AG09309 (cell line): ENCODE results near the gene SLC7A7.
"Not testable (repeated sequence)": the region's sequence is repeated elsewhere in the genome, so short reads cannot be mapped to it uniquely, and the experiment has no call there.

Experiments used
- DNase-seq: peaks from one replicate; pipeline ENCODE4 v3.0.0-alpha.2; 2010; ENCODE audit warnings: low read depth
- H3K4me3 ChIP-seq: 2 replicates; pipeline ENCODE4 v1.5.1; 2011; ENCODE audit warnings: mild to moderate bottlenecking, low read depth, low read length, moderate library complexity; ENCODE audit not compliant: control insufficient read depth
- CTCF ChIP-seq: IDR thresholded peaks from 2 replicates; pipeline ENCODE4 v1.5.1; 2011; ENCODE audit warnings: mild to moderate bottlenecking, low read depth, low read length, inconsistent platforms; ENCODE audit not compliant: insufficient read depth, control insufficient read depth; ENCODE audit errors: missing control alignments

Gene SLC7A7

GRCh38 chr14:22814373-22814772 lies 862 bp downstream of the SLC7A7 start:
- no peak for DNase-seq
- TF ChIP-seq CTCF = no peak
- H3K4me3 ChIP-seq = no peak overlapping the region

GRCh38 chr14:22813145-22813544 lies 2.1 kb downstream of the SLC7A7 start:
- TF ChIP-seq CTCF = no peak
- no peak for DNase-seq
- H3K4me3 ChIP-seq = no peak overlapping the region

GRCh38 chr14:22812744-22813143 lies 2.5 kb downstream of the SLC7A7 start:
- no peak for DNase-seq
- H3K4me3 ChIP-seq = no peak overlapping the region
- TF ChIP-seq CTCF = no peak

- H3K4me3 ChIP-seq = no peak overlapping the region
- TF ChIP-seq CTCF = no peak
- DNase-seq = no peak
Measured at GRCh38 chr14:22811722-22812121, 3.5 kb downstream of the SLC7A7 start.

- no peak overlapping the region for H3K4me3 ChIP-seq
- DNase-seq = no peak
- TF ChIP-seq CTCF = no peak
Measured at GRCh38 chr14:22808388-22809209, 6.6 kb downstream of the SLC7A7 start.

GRCh38 chr14:22807432-22808087 lies 7.7 kb downstream of the SLC7A7 start:
- no peak for DNase-seq
- no peak overlapping the region for H3K4me3 ChIP-seq
- TF ChIP-seq CTCF = no peak

- H3K4me3 ChIP-seq, DNase-seq: not testable (repeated sequence)
Measured at GRCh38 chr14:22805235-22805634, 10.0 kb downstream of the SLC7A7 start.
